ENCODE results near the gene CD177.

DNA sequence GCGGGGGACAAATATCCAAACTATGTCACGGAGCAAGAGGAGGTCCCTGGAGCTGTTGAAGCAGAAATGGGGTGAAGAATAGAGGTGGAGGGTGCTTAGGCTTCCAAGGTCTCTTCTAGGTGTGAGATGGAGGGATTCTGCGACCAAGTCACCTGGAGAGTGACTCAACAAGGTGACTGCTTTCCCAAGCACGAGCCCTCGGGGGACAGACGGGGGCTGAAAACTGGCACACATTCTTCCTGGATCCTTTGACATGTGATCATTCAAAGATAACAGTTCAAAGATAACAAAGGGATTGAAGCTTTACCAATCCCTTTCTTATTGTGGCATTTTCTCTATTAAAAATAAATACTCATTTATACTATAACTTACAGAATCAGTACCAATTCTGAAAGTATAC, 59.0 kb downstream of the CD177 start:
- TF ChIP-seq, protein P1, sequence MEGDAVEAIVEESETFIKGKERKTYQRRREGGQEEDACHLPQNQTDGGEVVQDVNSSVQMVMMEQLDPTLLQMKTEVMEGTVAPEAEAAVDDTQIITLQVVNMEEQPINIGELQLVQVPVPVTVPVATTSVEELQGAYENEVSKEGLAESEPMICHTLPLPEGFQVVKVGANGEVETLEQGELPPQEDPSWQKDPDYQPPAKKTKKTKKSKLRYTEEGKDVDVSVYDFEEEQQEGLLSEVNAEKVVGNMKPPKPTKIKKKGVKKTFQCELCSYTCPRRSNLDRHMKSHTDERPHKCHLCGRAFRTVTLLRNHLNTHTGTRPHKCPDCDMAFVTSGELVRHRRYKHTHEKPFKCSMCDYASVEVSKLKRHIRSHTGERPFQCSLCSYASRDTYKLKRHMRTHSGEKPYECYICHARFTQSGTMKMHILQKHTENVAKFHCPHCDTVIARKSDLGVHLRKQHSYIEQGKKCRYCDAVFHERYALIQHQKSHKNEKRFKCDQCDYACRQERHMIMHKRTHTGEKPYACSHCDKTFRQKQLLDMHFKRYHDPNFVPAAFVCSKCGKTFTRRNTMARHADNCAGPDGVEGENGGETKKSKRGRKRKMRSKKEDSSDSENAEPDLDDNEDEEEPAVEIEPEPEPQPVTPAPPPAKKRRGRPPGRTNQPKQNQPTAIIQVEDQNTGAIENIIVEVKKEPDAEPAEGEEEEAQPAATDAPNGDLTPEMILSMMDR (IDR thresholded peaks at IDR 0.05): no peak
- no peak for TF ChIP-seq POLR2A (IDR thresholded peaks at IDR 0.05)
